B cell (primary cell): ENCODE data around the gene LRRC37A3. TPM values are rescaled to one million over a fixed set of nuclear protein-coding genes. Genes with fewer than 3 reads are reported as not detected.
"Not testable (repeated sequence)": the region's sequence is repeated elsewhere in the genome, so short reads cannot be mapped to it uniquely, and the experiment has no call there.

Experiments
- ATAC-seq: fragments of 200-7000 bp; cut with Tn5 transposase; one replicate; pipeline ENCODE4 v1.10.0; 2021; ENCODE audit warnings: low read depth, mild to moderate bottlenecking, moderate number of reproducible peaks, moderate library complexity
- CTCF ChIA-PET: fragments of 350-600 bp; sonication (Branson Sonifier 250); formaldehyde crosslinking; loops from one replicate; lab custom pipeline; 2021; ENCODE audit warnings: antibody characterized with exemption, inconsistent platforms; lab: Charles Lee
- POLR2A ChIA-PET: fragments of 350-600 bp; sonication (Branson Sonifier 250); formaldehyde crosslinking; loops from one replicate; lab custom pipeline; 2021; ENCODE audit warnings: antibody characterized with exemption; lab: Charles Lee
- DNase-seq: peaks from one replicate; pipeline ENCODE4 v3.0.0; 2013
- H2AFZ ChIP-seq: 2 replicates; pipeline ENCODE4 v1.6.1; 2012; ENCODE audit warnings: mild to moderate bottlenecking, low read depth, low read length; ENCODE audit not compliant: insufficient read depth, poor library complexity, severe bottlenecking
- H3K27ac ChIP-seq, 2 donors: 1 replicate in 1 of 2; 2 replicates in 1 of 2; pipeline ENCODE4 v1.5.1; 2012 to 2013; ENCODE audit warnings: low read length in 2 of 2, mild to moderate bottlenecking in 2 of 2, moderate library complexity in 1 of 2
- H3K27me3 ChIP-seq, 4 experiments: fragments of 200-600 bp in 1 of 4; sonication (generic) in 1 of 4; replicated peaks in 1 of 4; 1 replicate in 2 of 4; 2 replicates in 2 of 4; pipeline versions ENCODE4 v1.6.1 to v1.7.0; 2013 to 2016; ENCODE audit warnings: low read length in 3 of 4, mild to moderate bottlenecking in 2 of 4, mixed read lengths in 1 of 4, moderate library complexity in 1 of 4; ENCODE audit not compliant: insufficient read depth in 4 of 4, control insufficient read depth in 3 of 4; ENCODE audit errors: control extremely low read depth in 1 of 4
- H3K36me3 ChIP-seq, 2 experiments: replicated peaks in 1 of 2; 1 replicate in 1 of 2; 2 replicates in 1 of 2; pipeline versions ENCODE4 v1.6.1 to v1.7.1; 2013; ENCODE audit warnings: low read length in 1 of 2; ENCODE audit not compliant: insufficient read depth in 2 of 2, control insufficient read depth in 1 of 2; ENCODE audit errors: control extremely low read depth in 1 of 2, extremely low read depth in 1 of 2
- H3K4me1 ChIP-seq, 2 donors: fragments of 200-600 bp in 1 of 2; sonication (generic) in 1 of 2; 1 replicate in 1 of 2; 2 replicates in 1 of 2; pipeline versions ENCODE4 v1.5.1 to v1.6.1; 2013 to 2017; ENCODE audit warnings: low read length in 2 of 2; ENCODE audit not compliant: control insufficient read depth in 2 of 2, insufficient read depth in 2 of 2
- H3K4me2 ChIP-seq: replicated peaks from 2 replicates; pipeline ENCODE3; 2012; ENCODE audit warnings: mild to moderate bottlenecking, low read depth, low read length; ENCODE audit not compliant: poor library complexity, severe bottlenecking
- H3K4me3 ChIP-seq, 5 experiments: fragments of 200-600 bp in 1 of 5; sonication (generic) in 1 of 5; 1 replicate in 3 of 5; 2 replicates in 2 of 5; pipeline versions ENCODE4 v1.5.1 to v1.7.0; 2011 to 2016; ENCODE audit warnings: low read length in 4 of 5, mild to moderate bottlenecking in 4 of 5, low read depth in 2 of 5, control low read depth in 1 of 5, moderate library complexity in 1 of 5; ENCODE audit not compliant: insufficient read depth in 1 of 5; ENCODE audit errors: control extremely low read depth in 1 of 5, extremely low read depth in 1 of 5
- H3K79me2 ChIP-seq: fragments of 200-600 bp; sonication (generic); one replicate; pipeline ENCODE4 v1.6.0; 2016; ENCODE audit warnings: low read length; ENCODE audit not compliant: control insufficient read depth, insufficient read depth
- H3K9ac ChIP-seq: fragments of 200-600 bp; sonication (generic); 2 replicates; pipeline ENCODE4 v1.6.1; 2017; ENCODE audit warnings: mild to moderate bottlenecking, low read length, moderate library complexity
- H3K9me3 ChIP-seq, 3 donors: one replicate each; pipeline versions ENCODE4 v1.6.1 to v1.7.1; 2013; ENCODE audit warnings: low read length in 2 of 3; ENCODE audit not compliant: control insufficient read depth in 2 of 3, insufficient read depth in 1 of 3; ENCODE audit errors: control extremely low read depth in 1 of 3
- H4K20me1 ChIP-seq: 2 replicates; pipeline ENCODE4 v1.6.0; 2012; ENCODE audit warnings: mild to moderate bottlenecking, low read length; ENCODE audit not compliant: insufficient read depth, control insufficient read depth, poor library complexity, severe bottlenecking
- H3K27ac Mint-ChIP-seq: one replicate; pipeline ENCODE4 v1.8.0; 2021; ENCODE audit warnings: mixed read lengths
- H3K27me3 Mint-ChIP-seq: one replicate; pipeline ENCODE4 v1.8.0; 2021; ENCODE audit warnings: mixed read lengths
- H3K4me1 Mint-ChIP-seq: one replicate; pipeline ENCODE4 v1.8.0; 2021; ENCODE audit warnings: mixed read lengths
- H3K4me3 Mint-ChIP-seq: one replicate; pipeline ENCODE4 v1.8.0; 2021; ENCODE audit warnings: mixed read lengths
- H3K9me3 Mint-ChIP-seq: one replicate; pipeline ENCODE4 v1.8.0; 2022; ENCODE audit warnings: mixed read lengths; ENCODE audit not compliant: insufficient read depth
- WGBS: methylation state at CpG from one replicate; pipeline ENCODE4 v1.1.5; 2013; ENCODE audit warnings: missing lambda C conversion rate; ENCODE audit not compliant: insufficient coverage; 5-methylcytosine and 5-hydroxymethylcytosine counted together
- intact Hi-C: fragments of 100-400 bp; cut with micrococcal nuclease; formaldehyde crosslinking; loops from one replicate; pipeline ENCODE4 v1.10.0; 2022
- polyA plus RNA-seq: library from polyadenylated mRNA; depleted of rRNA; stranded (reverse); fragments of >200 nt; gene quantifications from 2 replicates; pipeline ENCODE4 v1.2.3, GENCODE V29; 2012
- total RNA-seq, 2 donors: library from RNA; stranded (reverse); fragments of 120-200 nt in 1 of 2; gene quantifications; 1 replicate in 1 of 2; 2 replicates in 1 of 2; pipeline versions ENCODE4 v1.2.3 to v1.2.4, GENCODE V29; 2013 to 2022

The LRRC37A3 gene
- total and polyA plus RNA-seq, 2 donors (not counting 1 experiment from before 2014, with no cell fraction given), result 5.3 to 67.2 TPM

DNA sequence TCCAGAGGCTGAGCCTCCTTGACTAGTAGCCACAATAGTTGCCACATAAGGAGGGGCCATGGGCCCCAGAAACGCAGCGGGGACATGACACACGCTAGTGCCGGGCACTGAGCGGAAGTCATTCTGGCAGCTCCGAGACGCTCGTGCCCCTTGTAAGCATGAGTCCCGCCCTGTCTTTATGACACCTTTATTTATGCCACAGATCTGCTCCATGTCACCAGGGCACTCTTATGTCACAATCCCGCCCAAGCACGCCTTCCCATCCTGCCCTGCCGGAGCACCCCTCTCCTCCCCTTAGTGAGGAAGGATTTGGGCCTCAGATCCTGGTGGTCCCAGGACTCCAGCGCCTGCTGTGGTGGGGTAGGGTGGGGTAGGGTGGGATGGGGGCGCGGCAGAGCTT, 22.1 kb downstream of the LRRC37A3 start:
- H3K27me3 Mint-ChIP-seq, H3K36me3 ChIP-seq, intact Hi-C loops, H4K20me1 ChIP-seq, H3K9me3 ChIP-seq, H3K27ac ChIP-seq, ATAC-seq, H3K9me3 Mint-ChIP-seq, H3K9ac ChIP-seq, H3K79me2 ChIP-seq, H3K4me3 ChIP-seq, H2AFZ ChIP-seq, H3K4me2 ChIP-seq, CTCF ChIA-PET, POLR2A ChIA-PET, H3K4me3 Mint-ChIP-seq, H3K4me1 Mint-ChIP-seq, H3K27ac Mint-ChIP-seq, H3K27me3 ChIP-seq, DNase-seq, H3K4me1 ChIP-seq: not testable (repeated sequence)
- WGBS, result 98% methylated on average over 9 of the region's 15 CpGs

DNA sequence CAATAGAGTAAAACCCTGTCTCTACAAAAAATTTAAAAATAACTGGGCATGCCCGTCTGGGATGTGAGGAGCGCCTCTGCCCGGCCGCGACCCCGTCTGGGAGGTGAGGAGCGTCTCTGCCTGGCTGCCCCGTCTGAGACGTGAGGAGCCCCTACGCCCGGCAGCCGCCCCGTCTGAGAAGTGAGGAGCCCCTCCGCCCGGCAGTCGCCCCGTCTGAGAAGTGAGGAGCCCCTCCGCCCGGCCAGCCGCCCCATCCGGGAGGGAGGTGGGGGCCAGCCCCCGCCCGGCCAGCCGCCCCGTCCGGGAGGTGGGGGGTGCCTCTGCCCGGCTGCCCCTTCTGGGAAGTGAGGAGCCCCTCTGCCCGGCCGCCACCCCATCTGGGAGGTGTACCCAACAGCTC, 45.1 kb downstream of the LRRC37A3 start:
- H2AFZ ChIP-seq, H3K27ac ChIP-seq, DNase-seq, H3K36me3 ChIP-seq, ATAC-seq, H3K4me3 Mint-ChIP-seq, POLR2A ChIA-PET, H3K9me3 Mint-ChIP-seq, H3K79me2 ChIP-seq, H3K27me3 Mint-ChIP-seq, H3K9ac ChIP-seq, intact Hi-C loops, H3K27ac Mint-ChIP-seq, H3K4me1 Mint-ChIP-seq, H3K4me2 ChIP-seq, H3K4me3 ChIP-seq, H4K20me1 ChIP-seq, CTCF ChIA-PET, H3K27me3 ChIP-seq, H3K9me3 ChIP-seq, H3K4me1 ChIP-seq: not testable (repeated sequence)
- 97% methylated on average over 17 of the region's 29 CpGs for WGBS
